HepG2 (cell line): ENCODE measurements around the gene SUOX. TPM values are rescaled to one million over a fixed set of nuclear protein-coding genes. Genes with fewer than 3 reads are reported as not detected.

Source experiments
- ATRX ChIP-seq: sonication (generic); formaldehyde crosslinking; IDR thresholded peaks from 2 replicates; pipeline ENCODE4 v1.4.0; 2020; ENCODE audit warnings: missing genetic modification reagents, borderline replicate concordance
- CEBPB ChIP-seq: IDR thresholded peaks from 2 replicates; pipeline ENCODE4 v1.6.1; 2011; ENCODE audit warnings: low read depth, low read length, improper control_type of control experiment, borderline replicate concordance
- FOSL2 ChIP-seq: sonication (generic); formaldehyde crosslinking; IDR thresholded peaks from 2 replicates; pipeline ENCODE4 v1.4.0; 2020; ENCODE audit warnings: missing genetic modification reagents
- HDAC6 ChIP-seq: fragments of 200-600 bp; sonication (generic); IDR thresholded peaks from 2 replicates; pipeline ENCODE4 v1.7.0; 2017; ENCODE audit warnings: mild to moderate bottlenecking, antibody characterized with exemption, low read length, low read depth
- HNF4A ChIP-seq: sonication (generic); formaldehyde crosslinking; IDR thresholded peaks from 2 replicates; pipeline ENCODE4 v1.4.0; 2020; ENCODE audit warnings: missing genetic modification reagents
- IRF9 ChIP-seq: sonication (generic); formaldehyde crosslinking; IDR thresholded peaks from 2 replicates; pipeline ENCODE4 v1.8.0; 2022; ENCODE audit warnings: missing genetic modification reagents, mild to moderate bottlenecking, borderline replicate concordance
- JUND ChIP-seq: sonication (generic); formaldehyde crosslinking; IDR thresholded peaks from 2 replicates; pipeline ENCODE4 v1.8.0; 2022; ENCODE audit warnings: mild to moderate bottlenecking, missing genetic modification reagents
- KMT2A ChIP-seq: sonication (generic); formaldehyde crosslinking; IDR thresholded peaks from 2 replicates; pipeline ENCODE4 v1.4.0; 2020; ENCODE audit warnings: missing genetic modification reagents
- MBNL3 ChIP-seq: fragments of 250-450 bp; sonication (Bioruptor Pico); conservative IDR thresholded peaks from 2 replicates; pipeline ENCODE4 v1.8.0; 2022; ENCODE audit warnings: mild to moderate bottlenecking, inconsistent platforms
- MTA3 ChIP-seq: sonication (generic); formaldehyde crosslinking; IDR thresholded peaks from 2 replicates; pipeline ENCODE4 v1.4.0; 2020; ENCODE audit warnings: missing genetic modification reagents
- NFYB ChIP-seq: sonication (generic); formaldehyde crosslinking; IDR thresholded peaks from 2 replicates; pipeline ENCODE4 v1.4.0; 2020; ENCODE audit warnings: missing genetic modification reagents
- PBX3 ChIP-seq: sonication (generic); formaldehyde crosslinking; IDR thresholded peaks from 2 replicates; pipeline ENCODE4 v1.8.1; 2023; ENCODE audit warnings: missing genetic modification reagents, inconsistent platforms, borderline replicate concordance
- PITX1 ChIP-seq: sonication (generic); formaldehyde crosslinking; IDR thresholded peaks from 2 replicates; pipeline ENCODE4 v1.5.1; 2020; ENCODE audit warnings: mild to moderate bottlenecking, missing genetic modification reagents
- RARA ChIP-seq: IDR thresholded peaks from 2 replicates; pipeline ENCODE4 v1.6.1; 2016; ENCODE audit warnings: missing genetic modification reagents, missing compliant biosample characterization
- SKI ChIP-seq: fragments of 450-650 bp; IDR thresholded peaks from one replicate; pipeline ENCODE4 v1.6.1; 2018; ENCODE audit warnings: mild to moderate bottlenecking; ENCODE audit not compliant: partially characterized antibody
- SP5 ChIP-seq: IDR thresholded peaks from 2 replicates; pipeline ENCODE4 v1.6.1; 2016; ENCODE audit warnings: low read depth, borderline replicate concordance
- YEATS2 ChIP-seq: sonication (generic); formaldehyde crosslinking; IDR thresholded peaks from 2 replicates; pipeline ENCODE4 v1.4.0; 2020; ENCODE audit warnings: missing genetic modification reagents, borderline replicate concordance
- ZNF124 ChIP-seq: sonication (generic); formaldehyde crosslinking; IDR thresholded peaks from 2 replicates; pipeline ENCODE4 v1.4.0; 2020; ENCODE audit warnings: missing genetic modification reagents
- ZNF256 ChIP-seq: sonication (generic); formaldehyde crosslinking; conservative IDR thresholded peaks from 2 replicates; pipeline ENCODE4 v1.4.0; 2020; ENCODE audit warnings: missing genetic modification reagents
- ZNF331 ChIP-seq: sonication (generic); formaldehyde crosslinking; IDR thresholded peaks from 2 replicates; pipeline ENCODE4 v1.4.0; 2020; ENCODE audit warnings: missing genetic modification reagents
- ZNF350 ChIP-seq: sonication (generic); formaldehyde crosslinking; IDR thresholded peaks from 2 replicates; pipeline ENCODE4 v1.4.0; 2020; ENCODE audit warnings: mild to moderate bottlenecking, low read depth, missing genetic modification reagents, borderline replicate concordance
- ZNF44 ChIP-seq: sonication (generic); formaldehyde crosslinking; IDR thresholded peaks from 2 replicates; pipeline ENCODE4 v1.5.1; 2020; ENCODE audit warnings: mild to moderate bottlenecking, missing genetic modification reagents
- ZNF546 ChIP-seq: sonication (generic); formaldehyde crosslinking; conservative IDR thresholded peaks from 2 replicates; pipeline ENCODE4 v1.8.1; 2023; ENCODE audit warnings: mild to moderate bottlenecking, missing genetic modification reagents
- ZNF7 ChIP-seq: IDR thresholded peaks from 2 replicates; pipeline ENCODE4 v1.6.1; 2016; ENCODE audit warnings: missing biosample characterization, missing genetic modification reagents
- ZNF790 ChIP-seq: sonication (generic); formaldehyde crosslinking; IDR thresholded peaks from 2 replicates; pipeline ENCODE4 v1.8.0; 2022; ENCODE audit warnings: missing genetic modification reagents, mild to moderate bottlenecking, borderline replicate concordance
- polyA plus RNA-seq, 8 experiments: library from polyadenylated mRNA; depleted of rRNA in 3 of 8; stranded (reverse) in 7 of 8; unstranded in 1 of 8; fragments of >200 nt; fragmentation: Illumina TruSeq in 4 of 8; extraction: Trizol in 4 of 8; gene quantifications; 2 replicates each; pipeline versions ENCODE4 v1.2.1 to v1.2.3, GENCODE V29; 2011 to 2016; ENCODE audit warnings: low read depth in 4 of 8, missing spikeins in 1 of 8, mixed read lengths in 1 of 8; ENCODE audit not compliant: insufficient read depth in 1 of 8
- total RNA-seq, 5 experiments: library from RNA; depleted of rRNA; stranded (reverse); fragments of >200 nt; fragmentation: Illumina TruSeq; extraction: Trizol; gene quantifications; 2 replicates each; pipeline ENCODE4 v1.2.3, GENCODE V29; 2016; ENCODE audit warnings: low read depth in 1 of 5

Gene SUOX
- total and polyA plus RNA-seq, 2 of the 13 experiments (the other 11 are each of a cell fraction or from before 2014, with no cell fraction given) = 23.9 to 25.9 TPM

- TF ChIP-seq PBX3 (CRISPR knock-in tag) (no peak), ZNF350 (CRISPR knock-in tag) (no peak), CEBPB (no peak), KMT2A (CRISPR knock-in tag) (no peak), MBNL3 (CRISPR knock-in tag) (no peak), ZNF256 (CRISPR knock-in tag) (no peak), SP5 (peak; percentile 49; the same call in 1 of the 2 replicates), JUND (CRISPR knock-in tag) (no peak), HNF4A (CRISPR knock-in tag) (no peak), NFYB (CRISPR knock-in tag) (peak; percentile 86), ZNF124 (CRISPR knock-in tag) (no peak), ZNF7 (CRISPR knock-in tag) (no peak), IRF9 (CRISPR knock-in tag) (no peak), SKI (no peak), ZNF331 (CRISPR knock-in tag) (no peak), FOSL2 (CRISPR knock-in tag) (no peak), ZNF44 (CRISPR knock-in tag) (no peak), ZNF790 (CRISPR knock-in tag) (no peak), MTA3 (CRISPR knock-in tag) (no peak), ZNF546 (no peak), HDAC6 (no peak), RARA (CRISPR knock-in tag) (no peak), YEATS2 (peak; percentile 67; the same call in 1 of the 2 replicates), PITX1 (CRISPR knock-in tag) (no peak), ATRX (no peak)
Measured at GRCh38 chr12:55966408-55967281, 30.4 kb upstream of the SUOX start, which contains the start of gene CDK2 (continued).
